Activated CD4-positive, CD25-positive, alpha-beta regulatory T cell treated with anti-CD3 and anti-CD28 coated beads, Interleukin-2, amount 50 U/mL, for 16 hours (primary cell): ENCODE measurements around the gene PHC2.

Experiments
- DNase-seq: peaks from one replicate; pipeline ENCODE4 v3.0.0-alpha.2; 2020; ENCODE audit warnings: low read depth, low spot score

PHC2 gene

DNA sequence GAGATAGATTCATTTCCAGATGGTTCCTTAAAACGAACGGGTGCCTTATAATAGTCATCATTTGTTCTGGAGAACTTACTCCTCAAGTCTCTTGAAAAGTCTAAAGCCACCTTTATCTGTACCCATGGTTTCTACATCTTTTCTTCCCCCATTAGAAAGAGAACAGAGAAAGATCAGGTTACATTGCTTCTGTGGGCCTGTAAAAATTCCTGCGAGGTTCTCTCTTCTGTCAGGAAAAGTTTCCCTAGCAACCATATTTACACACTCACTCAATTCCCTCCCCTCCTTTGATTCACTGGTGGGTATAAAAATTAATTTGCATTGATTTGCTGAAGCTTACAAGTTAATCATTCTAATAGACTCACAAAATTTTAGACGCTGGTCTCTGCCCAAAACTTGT, 6.7 kb downstream of the PHC2 start:
- no peak for DNase-seq

- no peak for DNase-seq
These were observed 9.8 kb downstream of the PHC2 start for GRCh38 chr1:33420870-33421775.

DNA sequence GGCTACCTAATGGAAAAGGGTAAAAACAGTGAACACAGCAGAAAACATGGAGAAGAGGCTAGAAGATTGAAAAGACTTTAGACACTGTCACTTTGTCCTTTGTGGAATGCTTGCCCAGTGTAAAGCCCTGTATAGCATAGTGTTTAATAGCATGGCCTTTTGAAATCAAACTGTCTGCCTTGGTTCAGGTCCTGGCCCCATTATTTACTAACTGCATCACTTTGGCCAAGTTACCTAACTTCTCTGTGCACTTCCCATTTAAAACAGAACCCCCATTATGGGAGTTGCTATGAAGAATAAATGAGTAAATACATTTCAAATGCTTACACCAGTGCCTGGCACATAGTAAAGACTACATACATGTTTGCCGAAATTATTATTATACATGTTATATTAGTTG, 12.1 kb downstream of the PHC2 start:
- no peak for DNase-seq

- no peak for DNase-seq
These were observed 16.0 kb downstream of the PHC2 start for GRCh38 chr1:33414879-33415278.

- DNase-seq = no peak
These were observed 20.7 kb downstream of the PHC2 start for GRCh38 chr1:33410091-33410701.

GRCh38 chr1:33408093-33408436, 22.8 kb downstream of the PHC2 start:
- DNase-seq = no peak

DNA sequence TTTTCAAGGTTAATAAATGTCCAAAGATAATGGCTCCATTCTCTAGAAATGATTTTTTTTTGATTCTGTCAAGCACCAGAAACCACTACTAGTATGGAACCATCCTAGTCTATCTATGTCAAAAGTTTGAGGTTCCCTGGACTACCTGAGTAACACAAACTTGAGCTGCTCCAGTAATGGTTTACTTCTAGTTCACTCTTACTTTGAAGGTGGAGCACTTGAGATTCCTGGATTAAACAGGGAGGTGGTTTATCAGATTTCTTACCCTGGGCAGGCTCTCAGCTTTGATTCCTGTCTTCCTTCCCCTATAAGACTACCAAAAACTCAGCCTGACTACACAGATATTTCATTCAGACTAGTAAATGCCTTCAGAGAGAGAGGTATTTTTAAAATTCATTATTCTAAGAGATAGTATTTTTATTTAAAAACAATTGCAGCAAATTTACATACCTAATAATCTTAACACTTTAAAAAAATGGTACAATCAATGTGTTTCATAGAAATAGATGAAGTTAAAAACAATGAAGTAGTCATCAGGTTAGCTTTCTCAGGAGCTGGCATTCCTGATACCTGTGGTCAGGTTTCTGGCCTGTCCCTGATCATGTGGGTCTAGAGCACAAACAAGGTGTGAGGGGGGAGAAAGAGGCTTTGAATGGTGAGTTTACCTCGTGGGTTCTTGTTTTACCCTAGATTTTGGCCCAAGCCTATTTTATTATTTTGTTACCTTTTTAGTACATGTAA, 23.4 kb downstream of the PHC2 start:
- DNase-seq = no peak

GRCh38 chr1:33402206-33402605, 28.7 kb downstream of the PHC2 start:
- DNase-seq = no peak

- DNase-seq = no peak
These were observed 29.4 kb downstream of the PHC2 start for GRCh38 chr1:33401471-33401870.

DNA sequence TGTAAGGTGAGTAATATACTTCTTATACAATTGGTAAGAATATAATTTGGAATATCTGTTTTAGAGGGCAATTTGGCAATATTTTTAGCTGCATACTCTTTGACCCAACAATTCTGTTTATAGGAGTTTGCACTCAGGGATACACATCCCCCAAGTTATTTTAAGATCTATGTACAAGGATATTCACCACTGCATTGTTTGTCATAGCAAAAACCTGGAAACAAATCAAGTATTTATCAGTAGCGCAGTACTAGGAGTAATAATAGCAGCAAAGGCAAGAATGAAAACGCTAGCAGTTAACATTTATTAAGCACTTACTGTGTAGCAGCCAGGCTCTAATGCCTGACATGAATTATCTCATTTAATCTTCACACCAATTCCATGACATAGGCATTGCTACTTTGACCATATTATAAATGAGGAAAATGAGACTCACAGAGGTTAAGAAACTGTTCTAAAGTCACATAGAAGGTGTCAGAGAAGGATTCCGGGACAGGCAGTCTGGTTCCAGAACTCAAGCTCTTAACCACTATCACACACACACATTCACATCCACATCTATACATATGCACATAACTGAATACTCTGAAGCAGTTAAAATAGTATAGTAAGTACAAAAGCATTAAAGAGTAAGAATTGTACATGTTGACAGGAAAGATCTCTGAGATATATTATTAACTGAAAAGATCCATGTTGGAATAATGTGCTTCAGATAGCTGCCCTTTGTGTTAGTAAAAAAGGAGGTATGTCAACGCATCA, 30.6 kb downstream of the PHC2 start:
- DNase-seq = no peak

DNA sequence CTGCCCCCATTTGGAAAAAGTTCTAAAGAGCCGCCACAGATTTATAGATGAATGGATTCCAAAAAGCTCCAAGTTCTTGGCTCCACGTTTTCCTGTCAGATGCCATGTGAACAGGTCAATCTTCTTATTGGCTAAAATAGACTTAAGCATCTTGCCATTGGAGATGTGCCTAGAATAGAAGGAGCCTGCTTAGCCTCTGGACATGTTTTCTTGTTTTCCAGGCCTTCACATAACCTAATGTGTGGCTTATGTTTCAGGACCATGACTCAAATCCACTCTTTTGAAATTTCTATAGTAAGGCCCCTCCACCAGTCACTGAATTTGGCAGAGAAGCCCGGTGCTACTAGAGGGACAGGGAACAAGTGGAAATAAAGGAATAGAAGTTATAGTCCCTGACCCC, 31.5 kb downstream of the PHC2 start:
- DNase-seq = no peak

DNA sequence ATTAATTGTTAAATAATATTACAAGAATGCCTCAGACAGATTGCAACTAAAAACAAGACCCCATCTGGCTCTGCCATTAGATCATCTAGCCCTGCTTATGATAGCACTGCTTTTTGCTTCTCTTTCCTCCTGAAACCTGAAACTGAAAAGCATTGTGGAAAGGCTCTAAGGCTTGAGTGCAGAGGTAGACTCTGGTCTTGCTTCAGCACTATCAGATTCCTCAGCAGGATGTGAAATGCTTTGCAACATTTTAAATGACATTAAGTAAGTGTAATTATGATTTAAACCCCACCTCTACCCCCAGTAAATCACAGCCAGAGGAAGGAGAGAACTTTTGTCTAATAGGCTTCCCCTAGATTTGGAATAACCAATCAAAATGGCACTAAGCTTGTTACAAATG, 32.9 kb downstream of the PHC2 start:
- DNase-seq = no peak

GRCh38 chr1:33397125-33397506, 33.8 kb downstream of the PHC2 start:
- no peak for DNase-seq

GRCh38 chr1:33396188-33397124, 34.4 kb downstream of the PHC2 start:
- DNase-seq = no peak

DNA sequence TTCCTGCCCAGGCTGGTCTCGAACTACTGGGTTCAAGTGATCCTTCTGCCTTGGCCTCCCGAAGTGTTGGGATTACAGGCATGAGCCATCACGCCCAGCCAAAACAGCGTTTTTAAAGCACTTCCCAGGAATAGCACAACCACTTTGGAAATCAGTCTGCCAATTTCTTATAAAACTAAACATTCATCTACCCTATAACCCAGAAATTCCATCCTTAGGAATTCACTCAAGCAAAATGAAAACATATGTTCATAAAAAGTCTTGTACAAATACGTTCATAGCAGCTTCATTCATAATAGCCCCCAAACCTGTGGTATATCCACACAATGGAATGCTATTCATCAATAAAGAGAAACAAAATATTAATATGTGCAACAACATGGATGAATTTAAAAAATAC, 36.1 kb downstream of the PHC2 start:
- no peak for DNase-seq

GRCh38 chr1:33393991-33394390, 36.9 kb downstream of the PHC2 start:
- no peak for DNase-seq

- no peak for DNase-seq
These were observed 37.4 kb downstream of the PHC2 start for GRCh38 chr1:33393524-33393923.

GRCh38 chr1:33392639-33393038, 38.3 kb downstream of the PHC2 start:
- no peak for DNase-seq

DNA sequence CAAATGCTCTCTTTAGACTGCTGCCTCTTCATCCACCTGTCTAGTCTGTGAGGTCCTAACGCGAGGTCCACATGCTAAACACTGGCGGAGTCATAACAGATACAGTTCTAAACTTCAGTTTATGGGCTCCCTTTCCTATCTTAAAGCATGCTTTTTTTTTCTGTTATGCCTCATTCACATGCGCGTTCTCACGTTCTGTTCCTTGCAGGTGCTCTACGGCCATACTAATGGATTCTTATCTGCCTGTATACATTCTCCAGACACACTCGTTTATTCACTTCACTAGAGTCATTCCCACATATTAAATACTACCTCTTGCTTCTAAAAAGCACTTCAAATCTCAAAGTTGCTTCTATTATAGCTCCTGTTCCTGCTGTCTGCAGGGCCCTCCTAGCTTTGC, 38.7 kb downstream of the PHC2 start:
- no peak for DNase-seq

GRCh38 chr1:33391343-33392078, 39.4 kb downstream of the PHC2 start:
- no peak for DNase-seq
